Mesendoderm (in vitro differentiated cells): ENCODE data around the gene EFCC1.

Source experiments
- DNase-seq: peaks from one replicate; pipeline ENCODE4 v3.0.0; 2013
- H2AK5ac ChIP-seq: 2 replicates; pipeline ENCODE4 v1.6.1; 2013; ENCODE audit warnings: low read length, inconsistent platforms
- H2BK120ac ChIP-seq: 2 replicates; pipeline ENCODE4 v1.6.1; 2013; ENCODE audit warnings: low read depth, mild to moderate bottlenecking, low read length, moderate library complexity, mixed read lengths
- H2BK15ac ChIP-seq: replicated peaks from 2 replicates; pipeline ENCODE4 v1.6.1; 2013; ENCODE audit warnings: low read depth, mild to moderate bottlenecking, moderate library complexity
- H2BK5ac ChIP-seq: 2 replicates; pipeline ENCODE4 v1.6.1; 2013; ENCODE audit warnings: low read length, inconsistent platforms
- H3K18ac ChIP-seq: 2 replicates; pipeline ENCODE4 v1.6.1; 2013; ENCODE audit warnings: mild to moderate bottlenecking, low read length, mixed read lengths
- H3K23ac ChIP-seq: one replicate; pipeline ENCODE4 v1.6.1; 2013; ENCODE audit warnings: low read length
- H3K27ac ChIP-seq: 2 replicates; pipeline ENCODE4 v1.5.1; 2013; ENCODE audit warnings: low read depth, mild to moderate bottlenecking, inconsistent platforms, low read length, moderate library complexity
- H3K27me3 ChIP-seq: 2 replicates; pipeline ENCODE4 v1.6.1; 2013; ENCODE audit warnings: low read length, control low read depth, mild to moderate bottlenecking, inconsistent platforms; ENCODE audit not compliant: insufficient read depth, poor library complexity
- H3K36me3 ChIP-seq: 2 replicates; pipeline ENCODE4 v1.6.1; 2013; ENCODE audit warnings: low read length, inconsistent platforms; ENCODE audit not compliant: control insufficient read depth, insufficient read depth
- H3K4ac ChIP-seq: one replicate; pipeline ENCODE4 v1.6.1; 2013; ENCODE audit warnings: low read depth, mild to moderate bottlenecking, low read length, moderate library complexity
- H3K4me1 ChIP-seq: 2 replicates; pipeline ENCODE4 v1.6.1; 2013; ENCODE audit warnings: low read depth, low read length, inconsistent platforms; ENCODE audit not compliant: control insufficient read depth
- H3K4me2 ChIP-seq: 2 replicates; pipeline ENCODE4 v1.6.1; 2013; ENCODE audit warnings: low read length
- H3K4me3 ChIP-seq: 2 replicates; pipeline ENCODE4 v1.5.1; 2013; ENCODE audit warnings: mild to moderate bottlenecking, low read length
- H3K56ac ChIP-seq: one replicate; pipeline ENCODE4 v1.6.1; 2013; ENCODE audit warnings: low read length
- H3K79me1 ChIP-seq: 2 replicates; pipeline ENCODE4 v1.6.1; 2013; ENCODE audit warnings: low read length, inconsistent platforms
- H3K79me2 ChIP-seq: 2 replicates; pipeline ENCODE4 v1.6.1; 2013; ENCODE audit warnings: mild to moderate bottlenecking, low read length; ENCODE audit not compliant: control insufficient read depth, insufficient read depth
- H3K9ac ChIP-seq: 2 replicates; pipeline ENCODE4 v1.6.1; 2013; ENCODE audit warnings: low read length, inconsistent platforms
- H4K5ac ChIP-seq: one replicate; pipeline ENCODE4 v1.6.1; 2013; ENCODE audit warnings: low read length
- H4K8ac ChIP-seq: one replicate; pipeline ENCODE4 v1.6.1; 2013; ENCODE audit warnings: low read depth, mild to moderate bottlenecking, control low read depth, low read length, moderate library complexity
- WGBS: extraction: QIAGEN DNeasy Blood & Tissue Kit; methylation state at CpG from one replicate; pipeline ENCODE4 v1.1.7; 2013; ENCODE audit warnings: low lambda C conversion rate, missing lambda C conversion rate; ENCODE audit not compliant: insufficient coverage; ENCODE audit errors: extremely low coverage; 5-methylcytosine and 5-hydroxymethylcytosine counted together

EFCC1 gene

GRCh38 chr3:129001806-129002572 is 885 bp downstream of the EFCC1 start:
- H3K4me2 ChIP-seq: peak overlapping the region; percentile 84
- peak overlapping the region; percentile 17 for H3K4me3 ChIP-seq
- H2BK15ac ChIP-seq: no peak overlapping the region
- H3K18ac ChIP-seq: no peak overlapping the region
- peaks cover 2% of the 10 kb centered on the region for H3K4me1 ChIP-seq
- H3K36me3 ChIP-seq: no peaks in the 10 kb centered on the region
- no peak overlapping the region for H3K27ac ChIP-seq
- no peak overlapping the region for H4K8ac ChIP-seq
- H3K79me2 ChIP-seq: no peaks in the 10 kb centered on the region
- H3K27me3 ChIP-seq: peaks cover 46% of the 10 kb centered on the region
- H2AK5ac ChIP-seq: no peak overlapping the region
- H2BK5ac ChIP-seq: no peak overlapping the region
- H3K9ac ChIP-seq: peak overlapping the region; percentile 21
- peak overlapping the region; percentile 15 for H3K56ac ChIP-seq
- peak; percentile 46 for DNase-seq
- no peaks in the 10 kb centered on the region for H3K79me1 ChIP-seq
- H3K4ac ChIP-seq: no peak overlapping the region
- peak overlapping the region; percentile 89 for H3K23ac ChIP-seq
- WGBS: no CpG with 5 or more reads among the region's 81 CpGs
- H4K5ac ChIP-seq: no peak overlapping the region
- no peak overlapping the region for H2BK120ac ChIP-seq

DNA sequence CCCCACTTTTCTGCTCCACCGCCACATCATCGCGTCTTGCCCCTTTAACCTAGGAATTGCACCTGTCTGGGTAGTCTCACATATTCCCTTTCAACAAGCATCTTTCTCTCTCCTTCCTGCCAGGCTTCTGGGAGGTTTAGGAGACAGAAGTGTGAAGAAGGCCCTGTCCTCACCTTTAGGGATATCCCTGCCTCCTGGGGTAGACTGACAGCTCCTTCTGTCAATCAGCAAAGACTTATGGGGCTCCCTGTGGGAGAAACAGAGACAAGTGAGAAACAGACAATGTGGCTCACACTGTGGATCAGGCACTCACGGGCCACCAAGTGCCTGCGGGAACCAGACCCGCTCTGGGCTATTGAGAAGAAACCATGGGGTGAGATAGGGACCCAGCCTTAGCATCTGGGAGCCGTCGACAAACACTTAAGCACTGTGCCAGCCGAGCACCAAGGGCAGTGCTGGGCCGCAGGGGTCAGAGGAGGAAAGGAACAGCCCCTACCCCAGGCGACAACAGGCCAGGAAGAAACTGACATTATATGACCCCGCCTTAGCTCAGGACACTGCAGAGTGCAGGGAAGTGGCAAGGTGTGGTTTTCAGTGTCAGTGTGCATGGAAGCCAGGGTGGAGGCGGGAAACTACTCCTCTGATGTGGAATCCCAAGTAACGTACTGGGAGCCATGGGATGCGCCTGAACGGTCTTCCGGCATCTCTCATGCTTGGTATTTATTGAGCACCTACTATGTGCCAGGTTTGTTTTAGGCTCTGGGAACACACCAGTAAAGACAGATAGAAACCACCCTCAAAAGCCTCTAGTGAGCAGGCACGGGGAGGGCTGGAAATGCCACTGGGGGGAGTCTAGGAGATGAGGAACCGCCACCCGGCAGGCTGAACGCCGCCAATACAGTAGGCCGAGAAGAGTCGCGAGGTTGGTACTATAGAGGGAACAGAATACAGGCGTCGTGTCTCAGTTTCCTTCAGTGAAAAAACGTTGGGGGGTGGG is 1.8 kb downstream of the EFCC1 start:
- peaks cover 46% of the 10 kb centered on the region for H3K27me3 ChIP-seq

DNA sequence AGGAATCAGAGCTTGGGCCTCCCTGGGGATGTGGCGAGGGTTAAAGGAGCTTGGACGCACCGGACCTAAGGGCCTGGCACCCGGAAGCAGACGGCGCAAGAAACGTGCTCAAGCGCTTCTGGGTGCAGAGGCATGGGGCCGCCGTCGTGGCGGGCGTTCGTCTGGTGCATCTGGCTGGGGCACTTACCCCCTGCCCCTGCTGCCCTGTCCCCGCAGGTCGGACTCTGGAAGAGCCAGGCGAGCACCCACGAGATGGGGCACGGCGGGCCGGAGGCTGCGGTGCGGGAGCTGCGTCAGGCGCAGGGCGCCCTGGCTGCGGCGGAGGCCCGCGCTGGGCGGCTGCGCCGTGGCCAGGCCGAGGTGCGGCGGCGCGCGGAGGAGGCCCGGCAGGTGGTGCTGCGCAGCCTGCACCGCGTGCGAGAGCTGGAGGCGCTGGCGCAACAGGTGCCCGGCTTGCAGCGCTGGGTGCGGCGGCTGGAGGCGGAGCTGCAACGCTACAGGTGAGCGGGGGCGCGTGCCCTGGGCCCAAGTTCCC is 2.5 kb downstream of the EFCC1 start:
- Histone ChIP-seq H3K56ac (no peak overlapping the region), H2AK5ac (no peak overlapping the region), H3K4me3 (no peak overlapping the region), H3K4me1 (peaks cover 2% of the 10 kb centered on the region), H3K18ac (no peak overlapping the region), H2BK5ac (no peak overlapping the region), H3K79me1 (no peaks in the 10 kb centered on the region), H3K27me3 (peaks cover 46% of the 10 kb centered on the region), H3K36me3 (no peaks in the 10 kb centered on the region), H3K4me2 (no peak overlapping the region), H3K4ac (no peak overlapping the region), H3K27ac (no peak overlapping the region), H4K8ac (no peak overlapping the region), H3K23ac (no peak overlapping the region), H4K5ac (no peak overlapping the region), H3K79me2 (no peaks in the 10 kb centered on the region), H2BK120ac (no peak overlapping the region), H3K9ac (no peak overlapping the region), H2BK15ac (no peak overlapping the region)
- DNase-seq: no peak
- no CpG with 5 or more reads among the region's 55 CpGs for WGBS

More for the DNA sequence above, 1.8 kb downstream of the EFCC1 start:
- no peak for DNase-seq
- Histone ChIP-seq H2BK15ac (no peak overlapping the region), H3K27ac (no peak overlapping the region), H3K4me3 (no peak overlapping the region), H3K36me3 (no peaks in the 10 kb centered on the region), H4K5ac (no peak overlapping the region), H3K56ac (no peak overlapping the region), H3K9ac (no peak overlapping the region), H3K4me2 (no peak overlapping the region), H3K4me1 (peaks cover 2% of the 10 kb centered on the region), H2AK5ac (no peak overlapping the region), H2BK120ac (no peak overlapping the region), H3K4ac (no peak overlapping the region), H4K8ac (no peak overlapping the region), H3K18ac (no peak overlapping the region), H3K23ac (no peak overlapping the region), H3K79me2 (no peaks in the 10 kb centered on the region), H3K79me1 (no peaks in the 10 kb centered on the region), H2BK5ac (no peak overlapping the region)
- WGBS: no CpG with 5 or more reads among the region's 28 CpGs

GRCh38 chr3:129004639-129005295 is 3.7 kb downstream of the EFCC1 start:
- Histone ChIP-seq H3K36me3 (no peaks in the 10 kb centered on the region), H2BK5ac (no peak overlapping the region), H3K4me3 (no peak overlapping the region), H4K8ac (no peak overlapping the region), H4K5ac (no peak overlapping the region), H2AK5ac (no peak overlapping the region), H2BK15ac (no peak overlapping the region), H3K4me1 (peaks cover 2% of the 10 kb centered on the region), H3K27me3 (peaks cover 45% of the 10 kb centered on the region), H3K79me2 (no peaks in the 10 kb centered on the region), H3K4ac (no peak overlapping the region), H3K4me2 (no peak overlapping the region), H3K23ac (no peak overlapping the region), H3K9ac (no peak overlapping the region), H2BK120ac (no peak overlapping the region), H3K79me1 (no peaks in the 10 kb centered on the region), H3K56ac (no peak overlapping the region), H3K18ac (no peak overlapping the region), H3K27ac (no peak overlapping the region)
- WGBS: no CpG with 5 or more reads among the region's 6 CpGs
- DNase-seq: no peak

DNA sequence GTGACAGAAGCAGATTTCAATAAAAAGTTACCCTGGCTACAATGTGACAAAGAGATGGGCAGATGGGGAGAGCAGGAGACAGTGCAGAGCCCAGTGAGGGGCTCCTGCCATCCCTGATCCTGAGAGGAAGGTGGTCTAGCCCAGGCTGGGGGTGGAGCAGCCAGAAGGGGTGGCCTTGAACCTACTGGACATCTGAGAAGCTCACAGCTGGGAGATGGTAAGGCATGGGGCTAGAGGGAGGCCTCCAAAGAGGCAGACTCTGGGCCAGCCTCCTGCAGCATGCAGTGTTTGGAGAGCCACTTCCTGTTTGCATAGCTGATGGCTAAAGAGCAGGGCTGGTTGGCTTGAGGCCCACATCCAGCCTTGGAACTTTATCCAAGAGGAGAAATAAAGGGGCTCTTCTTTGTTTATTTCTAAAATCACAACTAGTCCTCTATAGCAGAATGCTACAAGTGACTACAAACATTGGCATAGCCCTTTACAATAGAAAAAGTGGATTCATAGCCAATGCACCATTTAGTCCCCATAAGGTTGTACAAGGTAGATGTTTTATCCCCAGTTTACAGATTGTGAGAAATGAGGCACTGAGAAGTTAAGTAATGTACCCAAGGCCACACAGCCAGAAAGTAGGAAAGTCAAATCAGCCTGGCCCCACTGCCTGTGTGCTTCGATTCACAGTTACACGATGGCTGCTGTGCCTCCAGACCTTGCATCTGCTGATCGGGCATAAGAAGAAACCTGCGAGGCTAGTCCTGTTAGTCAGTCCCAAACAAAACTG is 4.6 kb downstream of the EFCC1 start:
- no CpG with 5 or more reads among the region's 4 CpGs for WGBS
- Histone ChIP-seq H4K5ac (no peak overlapping the region), H2AK5ac (no peak overlapping the region), H2BK15ac (no peak overlapping the region), H3K4me1 (peaks cover 1% of the 10 kb centered on the region), H3K4me3 (no peak overlapping the region), H4K8ac (no peak overlapping the region), H3K4ac (no peak overlapping the region), H3K36me3 (no peaks in the 10 kb centered on the region), H3K18ac (no peak overlapping the region), H3K4me2 (no peak overlapping the region), H3K27ac (no peak overlapping the region), H2BK120ac (no peak overlapping the region), H3K27me3 (peaks cover 35% of the 10 kb centered on the region), H3K23ac (no peak overlapping the region), H3K9ac (no peak overlapping the region), H3K79me2 (no peaks in the 10 kb centered on the region), H3K56ac (no peak overlapping the region), H3K79me1 (no peaks in the 10 kb centered on the region), H2BK5ac (no peak overlapping the region)
- no peak for DNase-seq
